Fibroblast of skin of back (primary cell): ENCODE data around the gene DROSHA.
"Not testable (repeated sequence)": the region's sequence is repeated elsewhere in the genome, so short reads cannot be mapped to it uniquely, and the experiment has no call there.

Source experiments
- DNase-seq: peaks from one replicate; pipeline ENCODE4 v3.0.0-alpha.2; 2013

Gene DROSHA

GRCh38 chr5:31415009-31415923 lies 116.6 kb downstream of the DROSHA start:
- DNase-seq, result no peak

GRCh38 chr5:31413030-31413812 lies 118.7 kb downstream of the DROSHA start:
- no peak for DNase-seq

- DNase-seq, result peak; percentile 67
Measured at GRCh38 chr5:31412324-31412723, 119.6 kb downstream of the DROSHA start.

GRCh38 chr5:31410089-31410488 lies 121.8 kb downstream of the DROSHA start:
- no peak for DNase-seq

GRCh38 chr5:31408814-31409213 lies 123.1 kb downstream of the DROSHA start:
- DNase-seq, result peak; percentile 84

- peak; percentile 39 for DNase-seq
Measured at GRCh38 chr5:31407921-31408693, 123.8 kb downstream of the DROSHA start.

GRCh38 chr5:31404325-31404724 lies 127.6 kb downstream of the DROSHA start:
- DNase-seq, result no peak

GRCh38 chr5:31401691-31402090 lies 130.2 kb downstream of the DROSHA start:
- no peak for DNase-seq

- no peak for DNase-seq
Measured at GRCh38 chr5:31397926-31398557, 133.9 kb downstream of the DROSHA start.

GRCh38 chr5:31396611-31397295 lies 135.1 kb downstream of the DROSHA start:
- no peak for DNase-seq

GRCh38 chr5:31395450-31396045 lies 136.3 kb downstream of the DROSHA start:
- DNase-seq, result not testable (repeated sequence)

GRCh38 chr5:31393126-31393525 lies 138.8 kb downstream of the DROSHA start:
- no peak for DNase-seq

GRCh38 chr5:31392061-31392460 lies 139.8 kb downstream of the DROSHA start:
- DNase-seq, result no peak

- DNase-seq, result no peak
Measured at GRCh38 chr5:31390256-31390655, 141.6 kb downstream of the DROSHA start.

GRCh38 chr5:31385774-31386537 lies 145.9 kb downstream of the DROSHA start:
- DNase-seq, result peak; percentile 20

- DNase-seq, result peak; percentile 38
Measured at GRCh38 chr5:31383734-31384133, 148.2 kb downstream of the DROSHA start.

GRCh38 chr5:31382051-31382878 lies 149.6 kb downstream of the DROSHA start:
- no peak for DNase-seq

- DNase-seq, result no peak
Measured at GRCh38 chr5:31381299-31381698, 150.6 kb downstream of the DROSHA start.

GRCh38 chr5:31380049-31380448 lies 151.8 kb downstream of the DROSHA start:
- no peak for DNase-seq

GRCh38 chr5:31378838-31379237 lies 153.1 kb downstream of the DROSHA start:
- DNase-seq, result no peak
